ENCODE measurements around the gene TMEM53. TPM values are rescaled to one million over a fixed set of nuclear protein-coding genes. Genes with fewer than 3 reads are reported as not detected.

TMEM53 gene
- total RNA-seq, 2 experiments from 2014 or later = 0.64 to 1.2 TPM

DNA sequence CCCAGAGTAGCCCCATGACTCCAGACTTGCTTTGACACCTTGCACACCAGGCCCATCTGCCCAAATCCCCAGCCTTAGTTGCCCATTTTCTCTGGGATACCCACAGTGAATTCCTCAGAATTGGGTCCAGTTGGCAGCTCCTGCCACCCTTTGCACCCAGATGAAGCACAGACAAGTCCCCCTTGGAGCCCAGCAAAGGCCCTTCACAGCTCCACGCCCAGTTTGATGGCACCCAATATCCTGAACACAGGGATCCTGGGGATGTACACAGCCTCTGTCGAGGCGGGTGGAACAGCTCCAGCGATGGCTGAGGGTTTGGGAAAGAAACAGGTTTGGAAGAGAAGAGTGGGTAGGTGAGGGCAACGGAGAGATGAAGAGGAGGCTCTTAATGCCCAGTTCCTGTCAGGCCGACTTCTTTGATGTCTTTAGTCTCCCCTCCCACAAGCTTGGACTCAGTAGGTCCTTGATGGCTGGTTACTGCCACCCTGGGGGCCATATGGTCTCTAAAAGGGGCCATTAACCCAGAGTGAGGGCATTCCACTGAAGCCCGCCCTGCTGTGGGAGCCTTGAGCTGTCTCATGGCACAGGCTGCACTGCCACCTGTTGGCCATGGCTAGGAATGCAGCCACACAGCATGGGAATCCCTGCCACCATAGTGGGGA is 21.7 kb downstream of the TMEM53 start:
- Mint-ChIP-seq H3K27ac (peak overlapping the region; percentile 40), H3K27me3 (no peaks in the 10 kb centered on the region), H3K36me3 (ENCODE audit: low read depth) (peaks cover 46% of the 10 kb centered on the region), H3K4me3 (no peak overlapping the region), H3K9me3 (no peaks in the 10 kb centered on the region), H3K4me1 (ENCODE audit: low read depth) (no peaks in the 10 kb centered on the region)
- intact Hi-C loops (cut with DNase I, micrococcal nuclease) = loop anchor here (1.0 to 2.0 kb wide), 7 partner anchors 20 to 436 kb away; no protein-coding TSS in a partner anchor
- peak; percentile 98 for ATAC-seq (ENCODE audit: poor library complexity)
- POLR2A ChIA-PET = interaction anchor here (1.4 to 3.9 kb wide), 3 partner anchors 16 to 22 kb away, joined by 5 to 27 read pairs (median 6); partner anchors contain the start of genes ARMH1 and TMEM53
- peak; percentile 89 for TF ChIP-seq CTCF (IDR thresholded peaks at IDR 0.05)
- Histone ChIP-seq H3K4me3 (ENCODE audit: low read length) (no peak overlapping the region), H3K4me1 (ENCODE audit: insufficient read depth, low read length) (no peaks in the 10 kb centered on the region), H3K27ac (ENCODE audit: low read depth in 1 of 2, low read length in 2 of 2) (no peak overlapping the region), H3K9me3 (ENCODE audit: control insufficient read depth in 1 of 2, insufficient read depth in 1 of 2, low read length in 2 of 2) (no peaks in the 10 kb centered on the region), H3K36me3 (ENCODE audit: insufficient read depth, low read length) (peaks cover 44% of the 10 kb centered on the region), H3K27me3 (ENCODE audit: control insufficient read depth in 1 of 2, insufficient read depth in 2 of 2, low read length in 2 of 2) (no peaks in the 10 kb centered on the region)
- DNase-seq = peak; percentile 60 to 85 (median 70)
- CTCF ChIA-PET = interaction anchor here (0.5 to 2.8 kb wide), 25 partner anchors 10 to 435 kb away, joined by 3 to 40 read pairs (median 4); partner anchors contain the start of gene TMEM53

GRCh38 chr1:44651069-44651468 is 23.2 kb downstream of the TMEM53 start:
- H3K4me1 ChIP-seq (ENCODE audit: insufficient read depth, low read length) = no peaks in the 10 kb centered on the region
- peaks cover 59% of the 10 kb centered on the region for H3K36me3 ChIP-seq (ENCODE audit: insufficient read depth, low read length)
- POLR2A ChIA-PET = interaction anchor here (0.6 to 3.9 kb wide), 3 partner anchors 19 to 205 kb away, joined by 3 to 27 read pairs (median 5); partner anchors contain the start of genes ARMH1 and TMEM53
- H3K9me3 ChIP-seq (ENCODE audit: control insufficient read depth in 1 of 2, insufficient read depth in 1 of 2, low read length in 2 of 2) = no peaks in the 10 kb centered on the region
- CTCF ChIA-PET = interaction anchor here (1.4 to 2.8 kb wide), 2 partner anchors 79 to 273 kb away, joined by 4 to 40 read pairs; no protein-coding TSS in a partner anchor
- no peaks in the 10 kb centered on the region for H3K27me3 ChIP-seq (ENCODE audit: control insufficient read depth in 1 of 2, insufficient read depth in 2 of 2, low read length in 2 of 2)
- H3K4me1 Mint-ChIP-seq (ENCODE audit: low read depth) = no peaks in the 10 kb centered on the region
- no peak for TF ChIP-seq CTCF (IDR thresholded peaks at IDR 0.05)
- H3K27ac Mint-ChIP-seq = no peak overlapping the region
- H3K36me3 Mint-ChIP-seq (ENCODE audit: low read depth) = peaks cover 62% of the 10 kb centered on the region
- H3K9me3 Mint-ChIP-seq = no peaks in the 10 kb centered on the region
- no peak overlapping the region for H3K27ac ChIP-seq (ENCODE audit: low read depth in 1 of 2, low read length in 2 of 2)
- no peak overlapping the region for H3K4me3 Mint-ChIP-seq
- no peak overlapping the region for H3K4me3 ChIP-seq (ENCODE audit: low read length)
- no peaks in the 10 kb centered on the region for H3K27me3 Mint-ChIP-seq
- intact Hi-C loops (cut with DNase I, micrococcal nuclease) = no loop called here
- ATAC-seq (ENCODE audit: poor library complexity) = no peak
- no peak for DNase-seq

DNA sequence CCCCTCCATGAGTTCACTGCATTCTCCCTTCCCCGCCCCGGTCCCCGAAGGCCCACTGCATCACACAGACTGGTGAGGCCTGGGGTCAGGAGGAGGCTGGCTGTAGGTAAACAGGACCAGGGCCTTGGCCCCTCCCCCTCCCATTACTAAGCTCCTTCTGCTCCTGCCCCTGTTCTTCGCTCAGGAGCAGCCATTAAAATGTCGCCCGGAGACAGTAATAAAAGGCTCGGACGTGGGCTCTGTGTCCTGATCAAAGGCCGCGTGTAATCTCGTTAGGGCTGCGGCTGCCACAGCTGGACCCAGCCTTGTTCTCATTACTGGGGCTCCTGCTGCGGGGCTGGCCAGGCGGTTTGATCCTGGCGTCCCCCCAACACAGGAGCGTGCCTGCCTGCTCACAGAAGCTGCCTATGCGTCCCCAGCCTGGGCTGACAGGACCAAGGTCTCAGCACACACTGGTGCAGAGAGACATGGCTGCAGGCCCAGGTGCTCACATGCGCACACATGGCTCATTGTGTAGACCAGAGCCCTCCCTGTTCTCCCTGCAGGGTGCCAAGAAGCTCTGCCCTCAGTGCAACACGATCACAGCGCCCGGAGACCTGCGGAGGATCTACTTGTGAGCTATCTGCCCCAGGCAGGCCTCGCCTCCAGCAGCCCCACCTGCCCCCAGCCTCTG is 24.0 kb downstream of the TMEM53 start:
- Mint-ChIP-seq H3K27me3 (no peaks in the 10 kb centered on the region), H3K4me3 (no peak overlapping the region), H3K27ac (no peak overlapping the region), H3K36me3 (ENCODE audit: low read depth) (peaks cover 67% of the 10 kb centered on the region), H3K4me1 (ENCODE audit: low read depth) (no peaks in the 10 kb centered on the region), H3K9me3 (no peaks in the 10 kb centered on the region)
- Histone ChIP-seq H3K27me3 (ENCODE audit: control insufficient read depth in 1 of 2, insufficient read depth in 2 of 2, low read length in 2 of 2) (no peaks in the 10 kb centered on the region), H3K4me1 (ENCODE audit: insufficient read depth, low read length) (no peaks in the 10 kb centered on the region), H3K4me3 (ENCODE audit: low read length) (no peak overlapping the region), H3K36me3 (ENCODE audit: insufficient read depth, low read length) (peaks cover 67% of the 10 kb centered on the region), H3K27ac (ENCODE audit: low read depth in 1 of 2, low read length in 2 of 2) (no peak overlapping the region), H3K9me3 (ENCODE audit: control insufficient read depth in 1 of 2, insufficient read depth in 1 of 2, low read length in 2 of 2) (no peaks in the 10 kb centered on the region)
- intact Hi-C loops (cut with DNase I, micrococcal nuclease) = loop anchor here in 1 of 2 experiments (1.0 kb wide), 1 partner anchor 277 kb away; no protein-coding TSS in a partner anchor
- no peak for ATAC-seq (ENCODE audit: poor library complexity)
- TF ChIP-seq CTCF (IDR thresholded peaks at IDR 0.05) = no peak
- DNase-seq = no peak
- ChIA-PET POLR2A (interaction anchor here (0.6 to 3.9 kb wide), 2 partner anchors 18 to 205 kb away, joined by 3 to 27 read pairs; no protein-coding TSS in a partner anchor), CTCF (interaction anchor here (1.4 kb wide), 1 partner anchor 272 kb away, joined by 4 read pairs; no protein-coding TSS in a partner anchor)

All from CD4-positive, alpha-beta T cell (primary cell).